ENCODE results near the gene APLP1. TPM values are rescaled to one million over a fixed set of nuclear protein-coding genes. Genes with fewer than 3 reads are reported as not detected.
A peak's percentile ranks its signal among the peaks of the same experiment; 100 is the strongest.

APLP1 gene
- total RNA-seq, 6 experiments from 2014 or later: 0.27 to 1.5 (median 0.37) TPM; not detected in 3

DNA sequence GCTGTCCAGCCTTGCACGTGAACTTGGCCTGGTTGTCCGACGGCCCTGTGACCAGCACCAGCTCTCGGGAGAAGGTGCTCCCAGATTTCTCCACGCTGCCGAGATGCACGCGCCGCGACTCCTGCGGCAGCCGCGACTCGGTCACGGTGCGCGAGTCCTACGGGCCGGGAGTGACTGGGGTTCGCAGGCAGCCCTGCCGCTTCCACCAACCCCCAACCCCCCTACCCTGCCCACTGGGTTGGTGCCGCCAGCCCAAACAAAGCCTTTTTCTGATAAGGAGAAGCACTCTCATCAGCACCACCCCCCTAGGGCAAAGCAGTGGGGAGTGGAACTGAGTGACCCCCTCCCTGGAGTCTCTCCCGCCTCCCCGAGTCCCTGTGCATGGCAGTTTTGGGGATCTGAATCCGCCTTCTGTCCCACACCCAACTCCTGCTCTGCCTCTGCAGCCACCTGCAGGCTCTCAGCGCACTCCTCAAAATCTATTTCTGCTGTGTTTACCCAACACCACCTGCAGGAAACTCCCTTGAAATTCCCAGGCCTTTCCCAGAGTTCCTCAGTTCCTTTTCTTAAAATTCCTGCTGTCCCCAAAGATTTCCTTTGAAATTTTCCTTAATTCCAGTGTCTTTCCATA is 22.2 kb upstream of the APLP1 start:
- H3K9me3 ChIP-seq: no peaks in the 10 kb centered on the region
- no peak overlapping the region for H3K4me3 ChIP-seq
- H3K36me3 ChIP-seq: no peaks in the 10 kb centered on the region
- no peaks in the 10 kb centered on the region for H3K4me1 ChIP-seq
- ATAC-seq (peak in 1 of 4 donors; percentile 50), DNase-seq (no peak)
- peaks cover 5 to 21% of the 10 kb centered on the region in 2 donors for H3K27me3 ChIP-seq
- TF ChIP-seq, protein P1, sequence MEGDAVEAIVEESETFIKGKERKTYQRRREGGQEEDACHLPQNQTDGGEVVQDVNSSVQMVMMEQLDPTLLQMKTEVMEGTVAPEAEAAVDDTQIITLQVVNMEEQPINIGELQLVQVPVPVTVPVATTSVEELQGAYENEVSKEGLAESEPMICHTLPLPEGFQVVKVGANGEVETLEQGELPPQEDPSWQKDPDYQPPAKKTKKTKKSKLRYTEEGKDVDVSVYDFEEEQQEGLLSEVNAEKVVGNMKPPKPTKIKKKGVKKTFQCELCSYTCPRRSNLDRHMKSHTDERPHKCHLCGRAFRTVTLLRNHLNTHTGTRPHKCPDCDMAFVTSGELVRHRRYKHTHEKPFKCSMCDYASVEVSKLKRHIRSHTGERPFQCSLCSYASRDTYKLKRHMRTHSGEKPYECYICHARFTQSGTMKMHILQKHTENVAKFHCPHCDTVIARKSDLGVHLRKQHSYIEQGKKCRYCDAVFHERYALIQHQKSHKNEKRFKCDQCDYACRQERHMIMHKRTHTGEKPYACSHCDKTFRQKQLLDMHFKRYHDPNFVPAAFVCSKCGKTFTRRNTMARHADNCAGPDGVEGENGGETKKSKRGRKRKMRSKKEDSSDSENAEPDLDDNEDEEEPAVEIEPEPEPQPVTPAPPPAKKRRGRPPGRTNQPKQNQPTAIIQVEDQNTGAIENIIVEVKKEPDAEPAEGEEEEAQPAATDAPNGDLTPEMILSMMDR (IDR thresholded peaks at IDR 0.05): no peak
- no peak for TF ChIP-seq POLR2A (IDR thresholded peaks at IDR 0.05)
- H3K27ac ChIP-seq: no peak overlapping the region
- WGBS (ENCODE audit: insufficient coverage, low coverage, low lambda C conversion rate, missing lambda C conversion rate): 8% methylated on average over 2 of the region's 26 CpGs
- intact Hi-C loops (cut with DNase I): no loop called here

DNA sequence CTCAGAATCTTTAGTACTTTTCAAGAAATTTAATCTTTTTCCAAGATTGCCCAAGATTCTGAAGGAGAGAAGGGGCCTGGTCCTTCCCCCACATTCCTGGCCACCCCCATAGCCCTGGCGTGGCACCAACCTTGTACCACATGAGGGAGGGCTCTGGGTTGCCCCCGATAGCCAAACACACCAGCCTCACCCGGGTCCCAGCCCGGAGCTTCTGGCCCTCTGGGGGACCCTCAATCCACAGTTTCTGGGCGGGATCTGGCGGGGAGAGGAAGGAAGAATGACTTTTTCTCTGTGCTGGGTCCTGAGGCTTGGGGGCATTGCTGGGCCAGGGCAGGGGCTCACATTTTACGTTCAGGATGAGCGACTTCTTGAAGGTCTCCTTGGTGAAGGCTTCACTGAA is 20.5 kb upstream of the APLP1 start:
- Histone ChIP-seq H3K9me3 (no peaks in the 10 kb centered on the region), H3K36me3 (no peaks in the 10 kb centered on the region), H3K4me1 (no peaks in the 10 kb centered on the region), H3K27me3 (peaks cover 5 to 21% of the 10 kb centered on the region in 2 donors), H3K4me3 (no peak overlapping the region), H3K27ac (no peak overlapping the region)
- 60% methylated on average over 1 of the region's 8 CpGs for WGBS (ENCODE audit: insufficient coverage, low coverage, low lambda C conversion rate, missing lambda C conversion rate)
- TF ChIP-seq POLR2A (IDR thresholded peaks at IDR 0.05): no peak
- TF ChIP-seq, protein P1 (IDR thresholded peaks at IDR 0.05): no peak
- intact Hi-C loops (cut with DNase I): no loop called here
- no peak for ATAC-seq
- peak in 1 of 3 donors; percentile 24 for DNase-seq

GRCh38 chr19:35848486-35848885 is 19.9 kb upstream of the APLP1 start:
- Histone ChIP-seq H3K4me1 (no peaks in the 10 kb centered on the region), H3K4me3 (no peak overlapping the region), H3K27me3 (peaks cover 5 to 20% of the 10 kb centered on the region in 2 donors), H3K9me3 (no peaks in the 10 kb centered on the region), H3K36me3 (no peaks in the 10 kb centered on the region), H3K27ac (no peak overlapping the region)
- WGBS (ENCODE audit: insufficient coverage, low coverage, low lambda C conversion rate, missing lambda C conversion rate): 80% methylated on average over 4 of the region's 8 CpGs
- intact Hi-C loops (cut with DNase I): no loop called here
- TF ChIP-seq, protein P1 (IDR thresholded peaks at IDR 0.05): no peak
- TF ChIP-seq POLR2A (IDR thresholded peaks at IDR 0.05): no peak
- DNase-seq: peak in 1 of 3 donors; percentile 26
- ATAC-seq: no peak

DNA sequence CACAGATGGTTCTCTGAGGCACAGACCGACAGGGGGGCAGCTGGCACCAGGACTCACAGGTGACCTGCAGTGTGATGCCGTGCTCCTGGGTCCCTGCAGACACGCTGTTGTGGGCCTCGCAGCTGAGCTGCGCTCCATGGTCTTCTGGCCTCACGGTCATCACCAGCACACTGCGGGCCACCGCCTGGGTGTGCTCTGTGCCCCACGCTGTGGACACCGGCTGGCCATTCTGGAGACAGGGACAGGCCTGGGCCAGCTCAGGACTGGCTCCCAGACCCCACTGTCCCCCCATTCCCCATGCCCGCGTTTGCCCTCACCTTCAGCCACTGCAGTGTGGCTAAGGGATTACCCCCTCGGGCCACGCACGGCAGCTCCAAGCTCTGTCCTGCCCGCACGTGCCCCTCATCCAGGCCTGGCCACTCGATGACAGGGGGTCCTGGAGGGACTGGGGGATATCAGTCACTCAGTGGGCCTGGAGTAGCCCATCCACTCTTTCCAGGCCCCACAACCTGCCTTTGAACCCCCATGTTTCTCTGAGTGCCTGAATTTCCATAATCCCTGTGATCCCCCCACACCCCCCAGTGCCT is 19.4 kb upstream of the APLP1 start:
- intact Hi-C loops (cut with DNase I): no loop called here
- WGBS (ENCODE audit: insufficient coverage, low coverage, low lambda C conversion rate, missing lambda C conversion rate): 82% methylated on average over 4 of the region's 18 CpGs
- no peaks in the 10 kb centered on the region for H3K9me3 ChIP-seq
- H3K36me3 ChIP-seq: no peaks in the 10 kb centered on the region
- H3K4me3 ChIP-seq: no peak overlapping the region
- no peak for ATAC-seq
- H3K27me3 ChIP-seq: peaks cover 5 to 15% of the 10 kb centered on the region in 2 donors
- H3K4me1 ChIP-seq: no peaks in the 10 kb centered on the region
- TF ChIP-seq, protein P1 (IDR thresholded peaks at IDR 0.05): no peak
- TF ChIP-seq POLR2A (IDR thresholded peaks at IDR 0.05): no peak
- H3K27ac ChIP-seq: no peak overlapping the region
- peak in 1 of 3 donors; percentile 16 for DNase-seq

All from right lobe of liver (tissue), 6 donors.